ENCODE measurements around the gene DYSF. TPM values are rescaled to one million over a fixed set of nuclear protein-coding genes. Genes with fewer than 3 reads are reported as not detected.

The DYSF gene
- total RNA-seq, 1 donor from 2014 or later = 42.8 TPM

GRCh38 chr2:71661782-71662181, 208.4 kb downstream of the DYSF start:
- H3K36me3 ChIP-seq (ENCODE audit: control insufficient read depth, insufficient read depth, low read length) = no peaks in the 10 kb centered on the region
- no peak for TF ChIP-seq CTCF (IDR thresholded peaks at IDR 0.05; ENCODE audit: insufficient read depth, low read length, poor library complexity, severe bottlenecking)
- H3K27me3 ChIP-seq (ENCODE audit: control insufficient read depth, insufficient read depth, low read length) = no peaks in the 10 kb centered on the region
- no peak overlapping the region for H3K4me3 ChIP-seq (ENCODE audit: low read depth, low read length)
- DNase-seq (ENCODE audit: low read depth) = no peak

GRCh38 chr2:71662665-71663394, 209.5 kb downstream of the DYSF start:
- no peak for TF ChIP-seq CTCF (IDR thresholded peaks at IDR 0.05; ENCODE audit: insufficient read depth, low read length, poor library complexity, severe bottlenecking)
- Histone ChIP-seq H3K4me3 (ENCODE audit: low read depth, low read length) (no peak overlapping the region), H3K36me3 (ENCODE audit: control insufficient read depth, insufficient read depth, low read length) (no peaks in the 10 kb centered on the region), H3K27me3 (ENCODE audit: control insufficient read depth, insufficient read depth, low read length) (no peaks in the 10 kb centered on the region)
- no peak for DNase-seq (ENCODE audit: low read depth)

GRCh38 chr2:71664161-71664560, 210.8 kb downstream of the DYSF start:
- DNase-seq (ENCODE audit: low read depth) = no peak
- no peak overlapping the region for H3K4me3 ChIP-seq (ENCODE audit: low read depth, low read length)
- H3K27me3 ChIP-seq (ENCODE audit: control insufficient read depth, insufficient read depth, low read length) = no peaks in the 10 kb centered on the region
- TF ChIP-seq CTCF (IDR thresholded peaks at IDR 0.05; ENCODE audit: insufficient read depth, low read length, poor library complexity, severe bottlenecking) = no peak
- no peaks in the 10 kb centered on the region for H3K36me3 ChIP-seq (ENCODE audit: control insufficient read depth, insufficient read depth, low read length)

- no peaks in the 10 kb centered on the region for H3K36me3 ChIP-seq (ENCODE audit: control insufficient read depth, insufficient read depth, low read length)
- no peak for TF ChIP-seq CTCF (IDR thresholded peaks at IDR 0.05; ENCODE audit: insufficient read depth, low read length, poor library complexity, severe bottlenecking)
- no peaks in the 10 kb centered on the region for H3K27me3 ChIP-seq (ENCODE audit: control insufficient read depth, insufficient read depth, low read length)
- no peak for DNase-seq (ENCODE audit: low read depth)
- no peak overlapping the region for H3K4me3 ChIP-seq (ENCODE audit: low read depth, low read length)
Measured at GRCh38 chr2:71665168-71666093, 212.1 kb downstream of the DYSF start.

- Histone ChIP-seq H3K4me3 (ENCODE audit: low read depth, low read length) (no peak overlapping the region), H3K27me3 (ENCODE audit: control insufficient read depth, insufficient read depth, low read length) (no peaks in the 10 kb centered on the region), H3K36me3 (ENCODE audit: control insufficient read depth, insufficient read depth, low read length) (no peaks in the 10 kb centered on the region)
- no peak for TF ChIP-seq CTCF (IDR thresholded peaks at IDR 0.05; ENCODE audit: insufficient read depth, low read length, poor library complexity, severe bottlenecking)
- no peak for DNase-seq (ENCODE audit: low read depth)
Measured at GRCh38 chr2:71666094-71666474, 212.7 kb downstream of the DYSF start.
